Activated naive CD4-positive, alpha-beta T cell treated with anti-CD3 and anti-CD28 coated beads, Interleukin-2, amount 50 U/mL, for 16 hours (primary cell): ENCODE measurements around the gene SZT2.

Experiments used
- DNase-seq: peaks from one replicate; pipeline ENCODE4 v3.0.0-alpha.2; 2020

The SZT2 gene

DNA sequence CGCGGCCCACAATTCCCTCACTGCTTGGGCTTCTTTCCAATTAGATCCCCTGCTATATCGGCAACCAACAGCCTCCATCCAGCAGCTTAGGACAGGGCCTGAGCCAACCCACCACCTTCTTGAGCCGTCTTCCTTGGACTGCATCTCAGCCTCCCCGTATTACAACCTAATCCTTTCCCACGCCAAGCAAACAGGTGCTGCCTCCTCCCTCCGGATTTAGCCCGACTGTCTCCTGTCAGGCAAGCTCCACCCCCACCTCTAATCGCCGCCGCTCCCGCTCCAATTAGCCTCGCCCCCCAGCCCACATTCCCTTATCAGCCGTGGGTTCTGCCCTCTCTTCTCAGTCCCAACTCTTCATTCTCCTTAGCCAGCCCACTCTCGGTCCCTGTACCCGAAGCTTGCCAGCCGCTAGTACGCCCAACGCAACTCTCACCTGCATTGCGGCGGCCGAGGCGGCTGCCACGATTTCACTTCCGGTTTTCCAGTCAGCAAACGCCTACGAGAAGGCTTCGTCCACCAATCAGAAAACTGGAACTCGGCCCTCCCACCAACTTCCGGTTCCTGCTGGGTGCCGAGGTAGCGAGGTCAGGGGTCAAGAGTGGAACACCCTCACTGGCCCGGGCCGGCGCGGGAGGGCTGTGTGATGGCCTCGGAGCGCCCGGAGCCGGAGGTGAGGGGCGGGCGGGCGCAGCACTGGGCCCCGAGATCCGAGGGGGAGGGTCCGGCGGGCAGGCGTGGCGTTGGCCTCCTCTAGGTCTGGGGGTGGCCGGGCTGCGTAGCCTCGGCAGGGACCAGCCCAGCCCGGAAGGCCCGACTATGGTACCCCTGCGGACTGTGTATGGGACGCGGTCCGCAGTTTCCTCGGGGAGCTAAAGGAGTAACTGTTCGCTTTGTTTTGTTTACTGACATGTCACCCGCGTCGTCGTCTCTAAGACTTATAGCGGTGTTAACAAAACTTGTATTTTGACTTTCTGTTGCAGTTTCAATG lies at the start of gene SZT2, which contains the start of gene MED8:
Gene SZT2, plus strand, starts transcription at position 574 of the 988 bp plus-strand sequence. Its CDS starts 70 bp downstream, at position 644.
Gene MED8, minus strand, starts transcription at position 475 of the 988 bp plus-strand sequence. Its CDS starts 36 bp downstream, at position 439.
- DNase-seq = peak; percentile 92

DNA sequence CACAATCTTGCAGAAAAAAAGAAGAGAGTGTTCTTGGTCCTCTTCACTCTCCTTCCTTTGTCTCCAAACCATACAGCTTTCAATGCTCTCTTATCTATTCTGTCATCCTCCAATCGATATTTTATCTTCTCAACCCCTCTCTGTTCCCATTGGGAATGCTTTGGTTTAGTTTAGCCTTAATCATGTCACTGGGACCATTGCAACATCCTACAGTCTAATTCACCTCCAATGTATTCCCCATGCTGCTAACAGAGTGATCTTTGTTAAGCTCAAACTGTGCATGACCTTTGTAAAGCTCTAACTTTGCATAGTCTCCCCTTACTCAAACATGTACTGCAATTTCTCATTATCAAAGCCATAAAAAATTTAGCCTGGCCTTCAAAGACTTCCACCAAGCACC lies 49.1 kb upstream of the SZT2 start:
- DNase-seq = no peak

DNA sequence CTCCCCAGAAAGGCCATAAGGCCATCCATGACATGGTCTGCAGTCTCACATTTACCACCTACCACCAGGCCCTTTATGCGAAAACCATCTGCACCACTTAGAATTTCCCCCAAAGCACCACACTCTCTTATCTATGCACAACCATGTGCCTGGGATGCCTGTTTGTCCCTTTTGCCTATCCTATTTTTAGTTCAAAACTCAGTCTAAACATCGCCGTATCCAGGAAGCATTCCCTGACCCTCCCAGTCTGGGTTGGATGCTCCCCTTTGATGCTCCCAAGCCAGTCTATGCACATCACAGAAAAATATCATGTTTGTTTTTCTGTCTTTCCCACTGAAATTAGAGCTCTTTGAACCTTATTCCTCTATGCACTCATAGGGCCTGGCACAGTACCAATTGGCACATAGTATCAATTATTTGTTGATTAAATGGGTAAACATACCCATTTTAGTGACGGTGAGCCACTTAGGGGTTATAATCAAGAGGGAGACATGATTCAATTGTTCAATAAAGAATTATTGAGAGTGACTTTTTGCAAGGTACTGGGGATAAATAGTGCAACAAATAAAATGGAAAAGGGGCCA lies 45.3 kb upstream of the SZT2 start:
- DNase-seq = no peak

DNA sequence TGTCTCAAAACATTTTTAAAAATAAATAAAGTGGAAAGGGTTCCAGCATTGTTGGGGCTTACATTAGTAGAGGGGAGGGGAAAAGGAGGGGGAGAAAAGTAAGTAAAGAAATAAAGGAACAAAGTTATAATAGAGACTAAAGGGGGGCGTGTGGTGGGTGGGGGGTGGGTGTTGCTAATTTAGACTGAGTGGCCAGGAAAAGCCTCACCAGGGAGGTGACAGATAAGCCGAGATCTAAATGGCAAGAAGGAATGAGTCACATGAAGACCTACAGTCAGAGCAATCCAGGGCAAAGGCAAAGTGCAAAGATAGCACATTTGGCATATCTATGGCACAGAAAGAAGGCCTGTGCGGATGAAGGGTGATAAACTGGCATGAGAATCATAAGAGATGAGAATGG lies 44.6 kb upstream of the SZT2 start:
- no peak for DNase-seq

DNA sequence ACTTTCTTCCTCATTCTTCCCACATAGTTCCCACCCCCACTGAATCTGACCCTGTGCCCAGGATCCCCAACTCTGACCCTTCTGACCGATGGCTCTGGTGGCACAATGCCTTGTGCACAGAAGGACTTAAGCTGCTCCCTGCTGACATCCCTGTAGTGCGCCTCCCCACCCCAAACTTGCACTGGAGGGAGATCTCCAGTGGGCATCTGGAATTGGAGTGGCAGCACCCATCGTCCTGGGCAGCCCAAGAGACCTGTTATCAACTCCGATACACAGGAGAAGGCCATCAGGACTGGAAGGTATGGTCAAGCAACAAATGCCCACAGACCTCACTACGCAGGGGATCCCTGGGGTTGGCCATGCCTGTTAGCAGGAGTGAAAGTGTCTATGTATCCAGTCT lies 43.1 kb upstream of the SZT2 start:
- DNase-seq = no peak

DNA sequence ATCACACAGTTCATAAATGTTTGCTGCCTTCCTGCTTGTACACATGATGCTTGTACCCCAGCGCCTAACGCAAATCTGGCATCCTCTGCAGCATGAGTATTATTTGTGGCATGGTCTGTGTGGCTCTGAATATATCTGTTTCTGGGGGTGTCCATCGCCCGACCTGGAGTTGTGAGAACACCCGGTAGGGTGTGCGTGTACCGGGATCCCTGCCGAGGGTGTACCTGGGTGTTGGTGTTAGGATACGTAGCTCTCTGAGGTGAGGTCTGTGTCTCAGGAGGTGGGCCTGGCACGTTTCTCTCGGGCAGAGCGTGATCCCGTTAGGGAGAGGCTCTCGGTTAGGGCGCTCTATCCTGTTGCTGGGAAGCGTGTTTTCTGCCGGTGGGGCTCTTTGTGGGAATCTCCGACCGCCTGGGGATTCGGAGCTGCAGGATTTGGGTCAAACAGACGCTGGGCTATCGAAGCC lies 41.3 kb upstream of the SZT2 start:
- no peak for DNase-seq

DNA sequence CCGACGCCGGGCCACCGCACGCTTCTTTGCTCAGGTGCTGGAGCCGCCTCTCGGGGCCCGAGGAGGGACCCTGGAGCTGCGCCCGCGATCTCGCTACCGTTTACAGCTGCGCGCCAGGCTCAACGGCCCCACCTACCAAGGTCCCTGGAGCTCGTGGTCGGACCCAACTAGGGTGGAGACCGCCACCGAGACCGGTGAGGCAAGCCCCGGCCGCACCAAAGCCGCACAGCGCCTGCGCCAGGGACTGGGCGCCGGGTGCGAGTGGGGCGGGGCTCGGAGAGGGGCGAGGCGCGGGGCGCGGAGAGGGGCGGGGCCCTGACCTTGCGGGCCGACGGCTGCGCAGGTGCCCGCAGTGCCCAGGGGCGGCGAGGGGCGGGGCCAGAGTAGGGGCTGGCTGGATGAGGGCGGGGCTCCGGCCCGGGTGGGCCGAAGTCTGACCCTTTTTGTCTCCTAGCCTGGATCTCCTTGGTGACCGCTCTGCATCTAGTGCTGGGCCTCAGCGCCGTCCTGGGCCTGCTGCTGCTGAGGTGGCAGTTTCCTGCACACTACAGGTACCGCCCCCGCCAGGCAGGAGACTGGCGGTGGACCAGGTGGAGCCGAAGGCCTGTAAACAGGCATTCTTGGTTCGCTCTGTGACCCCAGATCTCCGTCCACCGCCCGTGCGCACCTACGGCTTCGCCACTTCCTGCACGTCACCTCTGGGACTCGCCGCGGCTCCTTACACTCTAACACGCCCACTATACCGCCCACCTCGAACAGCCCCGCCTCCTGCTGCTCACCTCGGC lies 40.7 kb upstream of the SZT2 start:
- peak; percentile 53 for DNase-seq

DNA sequence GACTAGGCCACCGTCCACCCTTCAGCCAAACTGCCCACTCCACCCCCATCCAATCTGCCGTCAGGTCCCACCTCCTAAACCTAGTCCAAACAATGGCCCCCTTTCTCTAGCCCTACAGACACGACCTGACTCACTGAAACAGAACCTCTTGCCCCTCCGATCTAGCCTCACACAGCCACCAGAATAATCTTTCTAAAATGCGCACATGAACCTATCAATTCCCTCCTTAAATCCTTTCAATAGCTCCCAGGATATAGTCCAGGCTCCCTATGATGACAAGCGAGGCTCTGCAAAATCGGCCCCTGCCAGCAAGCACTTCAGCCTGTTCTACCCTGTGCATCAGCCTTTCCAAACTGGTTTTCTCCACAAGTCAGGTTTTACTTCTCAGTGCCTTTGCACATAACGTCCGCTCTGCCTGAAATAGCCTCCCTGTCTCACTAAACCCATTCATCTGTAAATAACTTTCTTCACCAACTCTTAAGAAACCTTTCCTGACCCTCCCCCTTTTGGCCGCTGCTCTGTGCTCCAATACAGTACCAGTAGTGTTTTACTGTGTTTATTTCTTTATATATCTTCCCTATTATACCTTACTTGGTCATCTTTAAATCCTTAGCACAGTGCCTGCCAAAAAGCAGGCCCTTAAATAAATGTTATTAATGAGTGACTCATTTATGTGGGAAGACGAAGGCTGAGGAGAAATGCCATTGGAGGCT lies 39.9 kb upstream of the SZT2 start:
- DNase-seq = no peak

DNA sequence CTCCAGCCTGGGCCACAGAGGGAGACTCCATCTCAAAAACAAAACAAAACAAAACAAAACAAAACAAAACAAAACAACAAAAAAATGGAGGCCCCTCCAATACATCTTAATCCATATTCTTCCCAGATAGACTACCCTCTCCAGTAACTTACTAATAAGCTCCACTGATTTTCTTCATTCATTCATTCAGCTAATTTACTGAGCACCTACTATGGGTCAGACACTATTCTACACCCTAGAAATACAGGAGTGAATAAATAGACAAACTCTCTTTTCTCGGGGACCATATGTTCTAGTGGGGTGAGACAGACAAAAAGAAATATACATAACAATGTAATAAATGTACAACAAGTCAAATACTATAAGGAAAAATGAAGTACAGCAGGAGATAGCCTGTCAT lies 38.7 kb upstream of the SZT2 start:
- DNase-seq = no peak

DNA sequence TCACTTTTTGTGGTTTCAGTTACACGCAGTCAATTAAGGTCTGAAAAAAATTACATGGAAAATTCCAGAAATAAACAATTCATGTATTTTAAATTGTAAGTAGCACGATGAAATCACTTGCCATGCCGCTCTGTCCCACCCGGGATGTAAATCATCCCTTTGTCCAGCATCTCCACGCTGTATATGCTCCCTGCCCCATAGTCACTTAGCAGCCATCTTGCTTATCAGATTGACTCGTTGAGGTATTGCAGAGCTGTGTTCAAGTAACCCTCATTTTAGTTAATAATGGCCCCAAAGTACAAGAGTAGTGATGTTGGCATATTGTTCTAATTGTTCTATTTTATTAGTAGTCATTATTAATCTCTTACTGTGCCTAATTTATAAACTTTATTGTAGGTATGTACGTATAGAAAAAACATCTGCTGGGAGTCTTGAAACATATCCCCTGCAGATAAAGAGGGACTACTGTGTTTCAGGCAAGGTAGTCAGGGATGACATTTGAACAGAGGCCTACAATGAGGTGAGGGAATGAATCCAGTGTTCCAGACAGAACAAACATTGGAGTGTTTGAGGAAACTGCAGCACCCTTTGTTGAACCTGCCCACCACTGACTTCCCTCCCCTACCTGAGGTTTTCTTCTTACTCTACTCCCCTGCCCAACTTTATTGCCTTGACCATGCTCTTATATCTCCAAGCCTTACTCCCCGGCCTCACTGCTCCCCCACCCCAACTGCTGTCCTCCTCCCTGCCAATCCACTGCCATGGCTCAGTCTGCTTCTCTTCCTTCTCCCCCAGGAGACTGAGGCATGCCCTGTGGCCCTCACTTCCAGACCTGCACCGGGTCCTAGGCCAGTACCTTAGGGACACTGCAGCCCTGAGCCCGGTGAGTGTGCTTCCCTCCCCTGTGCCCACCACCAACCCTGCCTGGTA lies 38.0 kb upstream of the SZT2 start:
- no peak for DNase-seq

DNA sequence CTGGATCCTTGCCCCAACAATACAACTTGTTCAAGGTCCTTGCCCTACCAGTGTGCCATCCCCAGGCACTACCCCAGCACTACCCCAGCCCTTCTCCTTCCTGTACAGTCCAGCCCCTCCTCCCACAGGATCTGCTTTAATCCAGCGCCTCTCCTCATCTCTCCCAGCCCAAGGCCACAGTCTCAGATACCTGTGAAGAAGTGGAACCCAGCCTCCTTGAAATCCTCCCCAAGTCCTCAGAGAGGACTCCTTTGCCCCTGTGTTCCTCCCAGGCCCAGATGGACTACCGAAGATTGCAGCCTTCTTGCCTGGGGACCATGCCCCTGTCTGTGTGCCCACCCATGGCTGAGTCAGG lies 37.4 kb upstream of the SZT2 start:
- no peak for DNase-seq

DNA sequence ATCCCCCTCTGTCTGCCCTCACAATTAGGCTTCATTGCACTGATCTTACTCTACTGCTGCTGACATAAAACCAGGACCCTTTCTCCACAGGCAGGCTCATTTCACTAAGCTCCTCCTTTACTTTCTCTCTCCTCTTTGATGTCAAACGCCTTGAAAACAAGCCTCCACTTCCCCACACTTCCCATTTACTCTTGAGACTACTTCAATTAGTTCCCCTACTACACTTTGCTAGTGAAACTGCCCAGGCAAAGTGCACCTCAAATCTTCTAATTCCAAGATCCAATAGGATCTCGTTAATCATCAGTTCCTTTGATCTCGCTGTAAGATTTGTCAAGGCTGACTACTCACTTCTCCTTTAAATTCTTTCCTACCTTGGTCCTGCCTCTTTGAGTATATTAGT lies 36.8 kb upstream of the SZT2 start:
- DNase-seq = no peak

DNA sequence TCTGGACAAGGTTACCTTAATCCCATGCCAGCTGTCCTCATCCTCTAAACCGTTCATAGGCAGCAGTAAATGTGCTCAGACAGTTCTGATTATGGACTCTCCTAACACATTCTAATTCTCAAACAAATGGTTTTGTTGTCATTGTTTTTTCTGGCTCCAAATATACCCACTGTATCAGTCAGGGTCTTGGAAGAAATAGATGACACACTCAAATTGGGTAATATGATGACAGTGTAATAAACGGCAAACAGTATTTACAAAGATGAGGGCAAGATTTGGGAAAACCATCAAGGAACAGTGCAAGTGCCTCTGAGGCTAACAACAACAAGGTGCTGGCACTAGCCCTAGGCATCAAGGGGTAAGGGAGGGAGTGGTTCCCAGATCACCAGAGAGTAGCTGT lies 35.2 kb upstream of the SZT2 start:
- DNase-seq = no peak

DNA sequence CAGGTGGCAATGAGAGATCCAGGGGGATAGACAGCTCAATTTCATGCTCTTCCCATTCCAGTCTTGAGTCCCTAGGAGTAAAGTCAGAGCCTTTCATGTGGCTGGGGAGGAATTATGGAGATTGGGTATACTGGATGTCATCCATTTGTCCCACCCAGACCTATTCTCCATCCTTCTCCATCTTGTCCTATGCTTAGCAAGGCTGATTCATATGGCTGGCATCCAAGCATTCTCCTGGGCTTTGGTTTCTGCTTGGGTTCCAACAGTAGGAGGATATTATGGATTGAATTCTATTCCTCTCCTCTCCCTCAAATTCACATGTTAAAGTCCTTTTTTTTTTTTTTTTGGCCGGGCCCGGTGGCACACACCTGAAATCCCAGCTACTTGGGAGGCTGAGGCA lies 34.8 kb upstream of the SZT2 start:
- DNase-seq = no peak

DNA sequence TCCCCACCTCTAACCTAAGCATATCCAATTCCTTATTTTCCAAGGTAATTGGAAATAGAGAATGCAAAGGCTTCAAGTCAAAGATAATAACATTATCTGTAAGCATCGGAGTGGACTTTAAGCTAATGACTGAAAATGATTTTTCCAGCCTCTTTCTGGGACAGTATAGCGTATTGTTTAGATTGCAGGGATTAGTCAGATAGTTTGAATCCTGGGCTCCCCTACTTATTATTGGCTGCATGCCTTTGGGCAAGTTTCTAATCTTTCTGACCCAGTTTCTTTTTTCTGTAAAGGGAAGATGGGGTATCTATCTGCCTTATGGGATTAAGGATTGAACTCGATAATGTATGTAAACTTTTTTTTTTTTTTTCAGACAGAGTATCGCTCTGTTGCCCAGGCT lies 32.4 kb upstream of the SZT2 start:
- DNase-seq = no peak

DNA sequence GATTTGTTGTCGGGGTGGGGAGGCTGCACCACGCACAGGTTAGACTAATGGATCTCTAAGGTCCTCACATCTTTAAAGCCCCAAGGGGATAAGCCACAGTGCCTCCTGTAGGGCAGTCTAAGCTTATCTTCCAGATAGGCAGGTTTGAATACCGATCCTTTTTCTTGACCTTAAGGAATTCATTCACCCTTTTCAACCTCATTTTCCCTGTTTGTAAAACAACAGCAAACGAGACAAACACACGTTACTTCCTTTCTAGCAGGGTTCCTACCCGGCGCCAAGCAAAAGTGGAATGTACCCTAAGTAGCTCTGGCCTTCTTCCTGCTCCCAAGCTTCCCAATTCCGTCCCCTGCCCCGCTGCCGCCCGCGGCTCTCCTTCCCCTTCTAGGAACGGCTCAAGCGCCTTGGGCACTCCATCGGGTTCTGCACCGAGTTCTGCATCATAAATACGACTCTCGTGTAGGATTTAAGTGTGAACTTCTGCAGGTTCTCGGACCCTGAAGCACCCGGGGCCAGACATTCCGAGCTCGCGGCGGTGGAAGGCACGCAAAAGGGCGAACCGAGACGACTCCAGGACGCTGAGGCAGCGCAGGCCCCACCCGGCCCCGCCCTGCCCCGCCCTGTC lies 31.5 kb upstream of the SZT2 start:
- DNase-seq = peak; percentile 19

DNA sequence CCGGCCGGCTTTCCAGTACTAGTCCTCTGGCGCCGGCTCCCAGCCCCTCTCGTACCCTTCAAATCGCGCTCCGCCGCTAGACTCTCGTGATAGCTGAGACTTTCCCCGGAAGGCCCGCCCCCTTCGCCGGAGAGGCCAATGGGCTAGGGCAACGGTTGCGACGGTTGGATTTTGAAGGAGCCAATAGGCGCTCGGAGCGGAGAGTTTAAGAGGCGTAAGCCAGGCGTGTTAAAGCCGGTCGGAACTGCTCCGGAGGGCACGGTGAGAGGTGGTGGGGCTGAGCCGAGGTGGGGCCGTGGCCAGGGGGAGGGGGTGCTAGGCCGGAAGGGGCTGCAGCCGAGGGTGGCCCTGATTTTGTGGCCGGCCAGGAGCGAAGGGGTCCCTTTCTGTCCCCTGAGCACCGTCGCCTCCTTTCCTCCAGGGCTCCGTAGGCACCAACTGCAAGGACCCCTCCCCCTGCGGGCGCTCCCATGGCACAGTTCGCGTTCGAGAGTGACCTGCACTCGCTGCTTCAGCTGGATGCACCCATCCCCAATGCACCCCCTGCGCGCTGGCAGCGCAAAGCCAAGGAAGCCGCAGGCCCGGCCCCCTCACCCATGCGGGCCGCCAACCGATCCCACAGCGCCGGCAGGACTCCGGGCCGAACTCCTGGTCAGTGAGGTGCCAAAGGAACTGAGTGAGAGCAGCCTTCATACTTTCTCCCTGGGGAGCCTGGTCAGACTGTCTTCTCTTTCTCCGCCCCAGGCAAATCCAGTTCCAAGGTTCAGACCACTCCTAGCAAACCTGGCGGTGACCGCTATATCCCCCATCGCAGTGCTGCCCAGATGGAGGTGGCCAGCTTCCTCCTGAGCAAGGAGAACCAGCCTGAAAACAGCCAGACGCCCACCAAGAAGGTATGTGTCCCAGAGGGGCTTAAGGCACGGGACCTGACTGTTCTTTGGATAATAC lies 30.7 kb upstream of the SZT2 start, which contains the start of gene CDC20:
Gene CDC20, plus strand, starts transcription at position 236 of the 948 bp plus-strand sequence. Its CDS starts 235 bp downstream, at position 471.
- peak; percentile 99 for DNase-seq

DNA sequence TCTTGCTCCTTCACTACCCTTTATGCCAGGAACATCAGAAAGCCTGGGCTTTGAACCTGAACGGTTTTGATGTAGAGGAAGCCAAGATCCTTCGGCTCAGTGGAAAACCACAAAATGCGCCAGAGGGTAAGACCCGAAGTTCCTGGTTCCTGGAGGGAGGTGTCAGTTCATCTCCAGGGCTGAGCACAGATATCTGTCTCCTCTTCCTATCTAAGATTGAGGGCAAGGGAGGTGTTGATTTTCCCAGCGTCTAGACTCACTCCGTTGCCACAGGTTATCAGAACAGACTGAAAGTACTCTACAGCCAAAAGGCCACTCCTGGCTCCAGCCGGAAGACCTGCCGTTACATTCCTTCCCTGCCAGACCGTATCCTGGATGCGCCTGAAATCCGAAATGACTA lies 30.0 kb upstream of the SZT2 start:
- no peak for DNase-seq

DNA sequence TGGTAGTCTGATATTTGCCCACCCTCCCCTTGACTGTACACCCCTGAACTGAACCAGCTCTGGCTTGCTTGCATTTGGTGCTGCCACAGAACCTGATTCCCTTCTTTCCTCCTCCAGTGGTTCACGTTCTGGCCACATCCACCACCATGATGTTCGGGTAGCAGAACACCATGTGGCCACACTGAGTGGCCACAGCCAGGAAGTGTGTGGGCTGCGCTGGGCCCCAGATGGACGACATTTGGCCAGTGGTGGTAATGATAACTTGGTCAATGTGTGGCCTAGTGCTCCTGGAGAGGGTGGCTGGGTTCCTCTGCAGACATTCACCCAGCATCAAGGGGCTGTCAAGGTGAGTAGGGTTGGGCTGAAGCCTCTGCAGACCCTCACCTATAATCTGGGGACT lies 29.1 kb upstream of the SZT2 start:
- no peak for DNase-seq
